Fibroblast of villous mesenchyme (primary cell): ENCODE data around the gene MFSD6L. TPM values are rescaled to one million over a fixed set of nuclear protein-coding genes. Genes with fewer than 3 reads are reported as not detected.

Experiments
- DNase-seq: peaks from one replicate; pipeline ENCODE4 v3.0.0-alpha.2; 2010; ENCODE audit warnings: low read depth
- H3K4me3 ChIP-seq: 2 replicates; pipeline ENCODE4 v1.5.1; 2011; ENCODE audit warnings: low read depth, mild to moderate bottlenecking, low read length
- CTCF ChIP-seq: IDR thresholded peaks from 2 replicates; pipeline ENCODE4 v1.5.1; 2012; ENCODE audit warnings: low read depth, mild to moderate bottlenecking, low read length; ENCODE audit not compliant: insufficient read depth
- total RNA-seq: library from RNA; depleted of rRNA; stranded (reverse); fragments of >200 nt; gene quantifications from 2 replicates; pipeline ENCODE4 v1.2.3, GENCODE V29; 2012

MFSD6L gene
- total RNA-seq, 1 donor = not detected

GRCh38 chr17:8825802-8826201 is 26.6 kb upstream of the MFSD6L start:
- TF ChIP-seq CTCF = no peak
- no peak for DNase-seq
- H3K4me3 ChIP-seq = no peak overlapping the region

- no peak overlapping the region for H3K4me3 ChIP-seq
- no peak for DNase-seq
- no peak for TF ChIP-seq CTCF
Observed at GRCh38 chr17:8823279-8823678, 24.1 kb upstream of the MFSD6L start.

- no peak for DNase-seq
- no peak for TF ChIP-seq CTCF
- H3K4me3 ChIP-seq = no peak overlapping the region
Observed at GRCh38 chr17:8822401-8823035, 23.4 kb upstream of the MFSD6L start.

- TF ChIP-seq CTCF = no peak
- DNase-seq = no peak
- H3K4me3 ChIP-seq = no peak overlapping the region
Observed at GRCh38 chr17:8821446-8822105, 22.4 kb upstream of the MFSD6L start.

GRCh38 chr17:8820311-8821010 is 21.3 kb upstream of the MFSD6L start:
- DNase-seq = no peak
- H3K4me3 ChIP-seq = no peak overlapping the region
- TF ChIP-seq CTCF = no peak

- TF ChIP-seq CTCF = no peak
Observed at GRCh38 chr17:8818654-8819330, 19.6 kb upstream of the MFSD6L start.

More at GRCh38 chr17:8818654-8819330, 19.6 kb upstream of the MFSD6L start:
- DNase-seq = no peak
- H3K4me3 ChIP-seq = no peak overlapping the region
